HepG2 (cell line): ENCODE data around the gene TEKT5. TPM values are rescaled to one million over a fixed set of nuclear protein-coding genes. Genes with fewer than 3 reads are reported as not detected.

Experiments used
- ARNT2 ChIP-seq: sonication (generic); formaldehyde crosslinking; IDR thresholded peaks from 2 replicates; pipeline ENCODE4 v1.8.0; 2022; ENCODE audit warnings: mild to moderate bottlenecking, low read depth, missing genetic modification reagents, moderate library complexity
- BORCS8-MEF2B ChIP-seq: sonication (generic); formaldehyde crosslinking; IDR thresholded peaks from 2 replicates; pipeline ENCODE4 v1.8.0; 2022; ENCODE audit warnings: mild to moderate bottlenecking, missing genetic modification reagents
- CREM ChIP-seq, 2 experiments: sonication (generic) in 1 of 2; formaldehyde crosslinking in 1 of 2; IDR thresholded peaks; 2 replicates each; pipeline versions ENCODE4 v1.4.0 to v1.6.1; 2016 to 2020; ENCODE audit warnings: antibody characterized with exemption in 1 of 2, mild to moderate bottlenecking in 1 of 2, missing genetic modification reagents in 1 of 2
- DMAP1 ChIP-seq: IDR thresholded peaks from 2 replicates; pipeline ENCODE4 v1.6.1; 2016
- EHMT2 ChIP-seq: fragments of 200-600 bp; sonication (generic); IDR thresholded peaks from 2 replicates; pipeline ENCODE4 v1.7.0; 2017; ENCODE audit warnings: antibody characterized with exemption, low read depth, low read length, borderline replicate concordance
- EZH2 ChIP-seq: conservative IDR thresholded peaks from 2 replicates; pipeline ENCODE4 v1.6.1; 2012; ENCODE audit warnings: mild to moderate bottlenecking, low read depth, low read length, moderate library complexity
- FIP1L1 ChIP-seq: fragments of 200-400 bp; formaldehyde crosslinking; IDR thresholded peaks from 2 replicates; pipeline ENCODE4 v1.6.1; 2018; ENCODE audit warnings: low read depth, mild to moderate bottlenecking, low read length, moderate library complexity, borderline replicate concordance; ENCODE audit not compliant: insufficient read depth
- GATAD1 ChIP-seq: IDR thresholded peaks from 2 replicates; pipeline ENCODE4 v1.6.1; 2016; ENCODE audit warnings: missing genetic modification reagents, missing compliant biosample characterization
- GLI4 ChIP-seq: sonication (generic); formaldehyde crosslinking; IDR thresholded peaks from 2 replicates; pipeline ENCODE4 v1.5.1; 2020; ENCODE audit warnings: missing genetic modification reagents, mild to moderate bottlenecking, moderate library complexity, borderline replicate concordance
- HDAC6 ChIP-seq: fragments of 200-600 bp; sonication (generic); IDR thresholded peaks from 2 replicates; pipeline ENCODE4 v1.7.0; 2017; ENCODE audit warnings: mild to moderate bottlenecking, antibody characterized with exemption, low read length, low read depth
- KLF11 ChIP-seq: IDR thresholded peaks from 2 replicates; pipeline ENCODE4 v1.6.1; 2016; ENCODE audit warnings: missing compliant biosample characterization
- MTERF4 ChIP-seq: sonication (generic); formaldehyde crosslinking; IDR thresholded peaks from 2 replicates; pipeline ENCODE4 v1.8.0; 2023; ENCODE audit warnings: mild to moderate bottlenecking, missing genetic modification reagents
- NAIF1 ChIP-seq: sonication (generic); formaldehyde crosslinking; IDR thresholded peaks from 2 replicates; pipeline ENCODE4 v1.5.0; 2020; ENCODE audit warnings: mild to moderate bottlenecking, missing genetic modification reagents, borderline replicate concordance
- SOX6 ChIP-seq, 2 experiments: fragments of 450-650 bp in 1 of 2; sonication (generic) in 1 of 2; formaldehyde crosslinking in 1 of 2; IDR thresholded peaks; 2 replicates each; pipeline versions ENCODE4 v1.4.0 to v1.6.1; 2017 to 2020; ENCODE audit warnings: antibody characterized with exemption in 1 of 2, mild to moderate bottlenecking in 1 of 2, missing genetic modification reagents in 1 of 2
- TRIM22 ChIP-seq: fragments of 450-650 bp; IDR thresholded peaks from 2 replicates; pipeline ENCODE4 v1.6.1; 2017
- TRIM24 ChIP-seq: sonication (generic); formaldehyde crosslinking; IDR thresholded peaks from 2 replicates; pipeline ENCODE4 v1.8.0; 2022; ENCODE audit warnings: mild to moderate bottlenecking, missing genetic modification reagents
- ZBTB38 ChIP-seq: sonication (generic); formaldehyde crosslinking; IDR thresholded peaks from 2 replicates; pipeline ENCODE4 v1.5.1; 2020; ENCODE audit warnings: mild to moderate bottlenecking, missing genetic modification reagents
- ZNF468 ChIP-seq: sonication (generic); formaldehyde crosslinking; IDR thresholded peaks from 2 replicates; pipeline ENCODE4 v1.8.0; 2022; ENCODE audit warnings: mild to moderate bottlenecking, moderate library complexity, missing genetic modification reagents
- ZNF562 ChIP-seq: sonication (generic); formaldehyde crosslinking; IDR thresholded peaks from 2 replicates; pipeline ENCODE4 v1.8.0; 2022; ENCODE audit warnings: missing genetic modification reagents, borderline replicate concordance
- ZNF7 ChIP-seq: IDR thresholded peaks from 2 replicates; pipeline ENCODE4 v1.6.1; 2016; ENCODE audit warnings: missing biosample characterization, missing genetic modification reagents
- ZNF737 ChIP-seq: sonication (generic); formaldehyde crosslinking; IDR thresholded peaks from 2 replicates; pipeline ENCODE4 v1.5.0; 2020; ENCODE audit warnings: missing genetic modification reagents, mild to moderate bottlenecking, borderline replicate concordance
- polyA plus RNA-seq, 8 experiments: library from polyadenylated mRNA; depleted of rRNA in 3 of 8; stranded (reverse) in 7 of 8; unstranded in 1 of 8; fragments of >200 nt; fragmentation: Illumina TruSeq in 4 of 8; extraction: Trizol in 4 of 8; gene quantifications; 2 replicates each; pipeline versions ENCODE4 v1.2.1 to v1.2.3, GENCODE V29; 2011 to 2016; ENCODE audit warnings: low read depth in 4 of 8, missing spikeins in 1 of 8, mixed read lengths in 1 of 8; ENCODE audit not compliant: insufficient read depth in 1 of 8
- total RNA-seq, 5 experiments: library from RNA; depleted of rRNA; stranded (reverse); fragments of >200 nt; fragmentation: Illumina TruSeq; extraction: Trizol; gene quantifications; 2 replicates each; pipeline ENCODE4 v1.2.3, GENCODE V29; 2016; ENCODE audit warnings: low read depth in 1 of 5
- TF ChIP-seq, protein P1 (sequence below): fragments of 450-650 bp; IDR thresholded peaks from 2 replicates; pipeline ENCODE4 v1.6.1; 2017; ENCODE audit warnings: mild to moderate bottlenecking
- TF ChIP-seq, protein P2 (sequence below): sonication (generic); formaldehyde crosslinking; IDR thresholded peaks from 2 replicates; pipeline ENCODE4 v1.4.0; 2020; ENCODE audit warnings: missing genetic modification reagents

The TEKT5 gene
- total and polyA plus RNA-seq, 2 of the 13 experiments (the other 11 are each of a cell fraction or from before 2014, with no cell fraction given): 0.16 TPM; not detected in 1

- TF ChIP-seq TRIM22: no peak
- TF ChIP-seq ZBTB38 (CRISPR knock-in tag): peak; percentile 65
- no peak for TF ChIP-seq EZH2
- TF ChIP-seq NAIF1 (CRISPR knock-in tag): peak; percentile 43; the same call in 1 of the 2 replicates
- TF ChIP-seq CREM (IDR thresholded peaks at IDR 0.05): no peak
- TF ChIP-seq CREM (CRISPR knock-in tag; IDR thresholded peaks at IDR 0.05): 0 out of 2 replicates have a peak, but pooled peaks have one; percentile 0
- no peak; the same call in 1 of the 2 replicates for TF ChIP-seq ZNF7 (CRISPR knock-in tag)
- TF ChIP-seq ZNF468: peak; percentile 65; the same call in 1 of the 2 replicates
- TF ChIP-seq BORCS8-MEF2B: peak; percentile 83
- TF ChIP-seq MTERF4 (CRISPR knock-in tag): no peak; the same call in 1 of the 2 replicates
- no peak; the same call in 1 of the 2 replicates for TF ChIP-seq KLF11
- no peak for TF ChIP-seq TRIM24
- no peak for TF ChIP-seq SOX6 (IDR thresholded peaks at IDR 0.05)
- peak; percentile 65 for TF ChIP-seq SOX6 (CRISPR knock-in tag; IDR thresholded peaks at IDR 0.05)
- peak; percentile 38; the same call in 1 of the 2 replicates for TF ChIP-seq GATAD1
- peak; percentile 97; the same call in 1 of the 2 replicates for TF ChIP-seq GLI4 (CRISPR knock-in tag)
- TF ChIP-seq, protein P1, sequence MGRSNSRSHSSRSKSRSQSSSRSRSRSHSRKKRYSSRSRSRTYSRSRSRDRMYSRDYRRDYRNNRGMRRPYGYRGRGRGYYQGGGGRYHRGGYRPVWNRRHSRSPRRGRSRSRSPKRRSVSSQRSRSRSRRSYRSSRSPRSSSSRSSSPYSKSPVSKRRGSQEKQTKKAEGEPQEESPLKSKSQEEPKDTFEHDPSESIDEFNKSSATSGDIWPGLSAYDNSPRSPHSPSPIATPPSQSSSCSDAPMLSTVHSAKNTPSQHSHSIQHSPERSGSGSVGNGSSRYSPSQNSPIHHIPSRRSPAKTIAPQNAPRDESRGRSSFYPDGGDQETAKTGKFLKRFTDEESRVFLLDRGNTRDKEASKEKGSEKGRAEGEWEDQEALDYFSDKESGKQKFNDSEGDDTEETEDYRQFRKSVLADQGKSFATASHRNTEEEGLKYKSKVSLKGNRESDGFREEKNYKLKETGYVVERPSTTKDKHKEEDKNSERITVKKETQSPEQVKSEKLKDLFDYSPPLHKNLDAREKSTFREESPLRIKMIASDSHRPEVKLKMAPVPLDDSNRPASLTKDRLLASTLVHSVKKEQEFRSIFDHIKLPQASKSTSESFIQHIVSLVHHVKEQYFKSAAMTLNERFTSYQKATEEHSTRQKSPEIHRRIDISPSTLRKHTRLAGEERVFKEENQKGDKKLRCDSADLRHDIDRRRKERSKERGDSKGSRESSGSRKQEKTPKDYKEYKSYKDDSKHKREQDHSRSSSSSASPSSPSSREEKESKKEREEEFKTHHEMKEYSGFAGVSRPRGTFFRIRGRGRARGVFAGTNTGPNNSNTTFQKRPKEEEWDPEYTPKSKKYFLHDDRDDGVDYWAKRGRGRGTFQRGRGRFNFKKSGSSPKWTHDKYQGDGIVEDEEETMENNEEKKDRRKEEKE: no peak
- TF ChIP-seq, protein P2, sequence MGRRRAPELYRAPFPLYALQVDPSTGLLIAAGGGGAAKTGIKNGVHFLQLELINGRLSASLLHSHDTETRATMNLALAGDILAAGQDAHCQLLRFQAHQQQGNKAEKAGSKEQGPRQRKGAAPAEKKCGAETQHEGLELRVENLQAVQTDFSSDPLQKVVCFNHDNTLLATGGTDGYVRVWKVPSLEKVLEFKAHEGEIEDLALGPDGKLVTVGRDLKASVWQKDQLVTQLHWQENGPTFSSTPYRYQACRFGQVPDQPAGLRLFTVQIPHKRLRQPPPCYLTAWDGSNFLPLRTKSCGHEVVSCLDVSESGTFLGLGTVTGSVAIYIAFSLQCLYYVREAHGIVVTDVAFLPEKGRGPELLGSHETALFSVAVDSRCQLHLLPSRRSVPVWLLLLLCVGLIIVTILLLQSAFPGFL (CRISPR knock-in tag): no peak
- TF ChIP-seq EHMT2: no peak
- no peak for TF ChIP-seq ZNF562
- peak; percentile 83; the same call in 1 of the 2 replicates for TF ChIP-seq ZNF737 (CRISPR knock-in tag)
- TF ChIP-seq ARNT2 (CRISPR knock-in tag): peak; percentile 95
- TF ChIP-seq HDAC6: no peak
- TF ChIP-seq FIP1L1: no peak
- peak; percentile 62 for TF ChIP-seq DMAP1
Observed at GRCh38 chr16:10579965-10580882, 114.5 kb downstream of the TEKT5 start, which contains the start of gene EMP2 (continued).
